Duodenal mucosa (tissue), 2 donors: ENCODE data around the gene OR10P1.
"Not testable (repeated sequence)": the region's sequence is repeated elsewhere in the genome, so short reads cannot be mapped to it uniquely, and the experiment has no call there.

Source experiments
- H3K27ac ChIP-seq: one replicate; pipeline ENCODE4 v1.7.0; 2013; ENCODE audit warnings: low read depth, low read length
- H3K27me3 ChIP-seq, 2 donors: one replicate each; pipeline ENCODE4 v1.7.0; 2013; ENCODE audit warnings: low read length in 2 of 2, control low read depth in 1 of 2; ENCODE audit not compliant: insufficient read depth in 2 of 2, control insufficient read depth in 1 of 2
- H3K36me3 ChIP-seq, 2 donors: one replicate each; pipeline ENCODE4 v1.7.0; 2013; ENCODE audit warnings: low read length in 2 of 2, control low read depth in 1 of 2; ENCODE audit not compliant: insufficient read depth in 2 of 2, control insufficient read depth in 1 of 2
- H3K4me1 ChIP-seq, 2 donors: one replicate each; pipeline ENCODE4 v1.7.0; 2013; ENCODE audit warnings: low read length in 2 of 2, control low read depth in 1 of 2; ENCODE audit not compliant: insufficient read depth in 2 of 2, control insufficient read depth in 1 of 2
- H3K4me3 ChIP-seq, 2 donors: one replicate each; pipeline ENCODE4 v1.7.0; 2013; ENCODE audit warnings: low read length in 2 of 2, low read depth in 1 of 2
- H3K9ac ChIP-seq, 2 donors: one replicate each; pipeline ENCODE4 v1.7.0; 2013; ENCODE audit warnings: low read length in 2 of 2, low read depth in 1 of 2
- H3K9me3 ChIP-seq, 2 donors: one replicate each; pipeline ENCODE4 v1.7.0; 2013; ENCODE audit warnings: low read length in 2 of 2, control low read depth in 1 of 2; ENCODE audit not compliant: control insufficient read depth in 1 of 2

The OR10P1 gene, protein sequence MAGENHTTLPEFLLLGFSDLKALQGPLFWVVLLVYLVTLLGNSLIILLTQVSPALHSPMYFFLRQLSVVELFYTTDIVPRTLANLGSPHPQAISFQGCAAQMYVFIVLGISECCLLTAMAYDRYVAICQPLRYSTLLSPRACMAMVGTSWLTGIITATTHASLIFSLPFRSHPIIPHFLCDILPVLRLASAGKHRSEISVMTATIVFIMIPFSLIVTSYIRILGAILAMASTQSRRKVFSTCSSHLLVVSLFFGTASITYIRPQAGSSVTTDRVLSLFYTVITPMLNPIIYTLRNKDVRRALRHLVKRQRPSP

DNA sequence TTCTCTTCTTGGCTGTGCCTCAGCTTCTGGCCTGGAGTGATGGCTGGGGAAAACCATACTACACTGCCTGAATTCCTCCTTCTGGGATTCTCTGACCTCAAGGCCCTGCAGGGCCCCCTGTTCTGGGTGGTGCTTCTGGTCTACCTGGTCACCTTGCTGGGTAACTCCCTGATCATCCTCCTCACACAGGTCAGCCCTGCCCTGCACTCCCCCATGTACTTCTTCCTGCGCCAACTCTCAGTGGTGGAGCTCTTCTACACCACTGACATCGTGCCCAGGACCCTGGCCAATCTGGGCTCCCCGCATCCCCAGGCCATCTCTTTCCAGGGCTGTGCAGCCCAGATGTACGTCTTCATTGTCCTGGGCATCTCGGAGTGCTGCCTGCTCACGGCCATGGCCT, at the start of gene OR10P1:
Gene OR10P1, plus strand, starts transcription at position 40 of the 400 bp plus-strand sequence. Its CDS starts 0 bp downstream, at position 40.
- Histone ChIP-seq H3K36me3 (no peaks in the 10 kb centered on the region), H3K4me1 (no peaks in the 10 kb centered on the region), H3K4me3 (no peak within 1 kb of the TSS), H3K9ac (no peak within 1 kb of the TSS), H3K9me3 (no peaks in the 10 kb centered on the region), H3K27ac (no peak within 1 kb of the TSS), H3K27me3 (no peaks in the 10 kb centered on the region)

DNA sequence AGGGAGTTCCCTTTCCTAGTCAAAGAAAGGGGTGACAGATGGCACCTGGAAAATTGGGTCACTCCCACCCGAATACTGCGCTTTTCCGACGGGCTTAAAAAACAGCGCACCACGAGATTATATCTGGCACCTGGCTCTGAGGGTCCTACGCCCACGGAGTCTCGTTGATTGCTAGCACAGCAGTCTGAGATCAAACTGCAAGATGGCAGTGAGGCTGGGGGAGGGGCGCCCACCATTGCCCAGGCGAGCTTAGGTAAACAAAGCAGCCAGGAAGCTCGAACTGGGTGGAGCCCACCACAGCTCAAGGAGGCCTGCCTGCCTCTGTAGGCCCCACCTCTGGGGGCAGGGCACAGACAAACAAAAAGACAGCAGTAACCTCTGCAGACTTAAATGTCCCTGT, 46.5 kb upstream of the OR10P1 start:
- not testable (repeated sequence) for H3K27ac ChIP-seq, H3K4me3 ChIP-seq, H3K27me3 ChIP-seq, H3K4me1 ChIP-seq, H3K36me3 ChIP-seq, H3K9ac ChIP-seq, H3K9me3 ChIP-seq

DNA sequence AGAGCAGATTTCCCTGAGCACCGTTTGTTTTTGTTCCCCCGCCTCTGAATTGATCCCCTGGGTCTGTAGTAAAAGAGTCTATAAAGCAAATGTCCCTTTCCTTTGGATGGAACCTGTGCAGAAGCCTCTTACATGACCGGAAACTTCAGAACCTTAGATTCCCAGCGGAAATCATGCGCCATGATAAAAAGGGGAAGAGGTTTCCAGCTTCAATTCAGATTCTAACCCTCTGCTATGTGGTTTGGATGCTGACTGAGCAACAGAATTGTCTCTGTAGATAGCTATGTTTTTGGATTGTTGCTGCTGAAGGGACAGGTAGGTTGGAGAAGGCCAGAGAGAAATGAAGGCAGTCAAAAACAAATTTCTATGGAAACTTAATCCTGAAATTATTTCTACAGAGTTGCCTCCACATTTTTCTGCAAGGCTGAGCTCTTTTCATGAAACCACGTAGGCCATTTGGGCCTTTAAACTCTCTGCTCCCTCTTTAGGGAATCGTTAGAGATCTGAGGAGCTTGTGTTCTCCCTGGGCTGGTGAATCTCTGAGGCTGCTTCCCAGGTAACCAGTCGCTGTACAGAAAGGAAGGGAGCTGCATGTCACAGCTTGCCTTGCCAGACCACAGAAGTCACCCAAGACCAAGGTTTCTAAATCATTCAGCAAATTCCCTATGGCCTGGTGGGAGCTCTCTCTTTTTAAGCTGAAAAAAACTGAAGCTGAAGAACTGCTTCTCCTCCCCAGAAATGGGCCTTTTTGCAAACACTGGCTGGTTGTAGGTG, 28.7 kb upstream of the OR10P1 start:
- Histone ChIP-seq H3K4me3 (no peak overlapping the region), H3K27ac (no peak overlapping the region), H3K9me3 (no peaks in the 10 kb centered on the region), H3K4me1 (no peaks in the 10 kb centered on the region), H3K9ac (no peak overlapping the region), H3K27me3 (no peaks in the 10 kb centered on the region), H3K36me3 (no peaks in the 10 kb centered on the region)

DNA sequence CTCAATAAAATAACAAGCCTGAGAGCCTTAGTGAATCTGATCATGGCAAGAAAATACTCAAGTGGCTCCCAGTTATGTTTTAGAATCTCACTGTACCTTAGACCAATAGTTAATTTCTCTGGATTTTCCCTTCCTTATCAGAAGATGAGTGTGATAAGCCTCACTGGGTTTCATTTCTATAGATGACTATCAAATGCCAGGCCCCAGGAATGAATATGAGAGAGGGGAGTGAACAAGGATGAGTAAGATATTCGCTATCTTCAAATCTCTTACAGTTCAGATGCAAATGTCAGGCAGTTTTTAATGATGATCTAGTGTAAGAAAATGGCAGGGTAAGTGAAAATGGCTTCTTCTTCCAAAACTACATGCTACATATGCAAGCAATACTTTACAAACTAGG, 26.1 kb upstream of the OR10P1 start:
- no peaks in the 10 kb centered on the region for H3K27me3 ChIP-seq
- peaks cover 4 to 5% of the 10 kb centered on the region in 2 donors for H3K9me3 ChIP-seq
- H3K4me1 ChIP-seq: no peaks in the 10 kb centered on the region
- H3K9ac ChIP-seq: no peak overlapping the region
- H3K4me3 ChIP-seq: no peak overlapping the region
- no peaks in the 10 kb centered on the region for H3K36me3 ChIP-seq
- no peak overlapping the region for H3K27ac ChIP-seq

DNA sequence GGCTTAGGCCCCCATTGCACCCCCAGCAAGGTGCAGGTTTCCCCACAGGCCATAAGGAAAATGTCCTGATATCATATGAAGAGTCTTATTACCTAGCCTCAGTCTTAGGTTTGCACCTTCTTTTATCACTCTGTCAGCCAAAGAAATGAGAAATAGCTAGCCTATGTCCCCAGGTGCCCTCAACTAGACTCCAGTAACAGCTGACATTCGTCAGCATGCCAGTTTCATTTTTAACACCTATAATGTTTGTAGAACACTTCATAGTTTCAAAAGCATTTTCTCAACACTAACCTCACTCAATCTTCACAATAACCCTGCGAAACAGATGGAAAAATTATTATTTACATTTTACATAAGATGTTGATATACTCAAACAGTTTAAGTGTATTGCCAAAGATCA, 24.0 kb upstream of the OR10P1 start:
- Histone ChIP-seq H3K27me3 (no peaks in the 10 kb centered on the region), H3K9me3 (peaks cover 4 to 5% of the 10 kb centered on the region in 2 donors), H3K4me1 (no peaks in the 10 kb centered on the region), H3K9ac (no peak overlapping the region), H3K27ac (no peak overlapping the region), H3K36me3 (no peaks in the 10 kb centered on the region), H3K4me3 (no peak overlapping the region)

DNA sequence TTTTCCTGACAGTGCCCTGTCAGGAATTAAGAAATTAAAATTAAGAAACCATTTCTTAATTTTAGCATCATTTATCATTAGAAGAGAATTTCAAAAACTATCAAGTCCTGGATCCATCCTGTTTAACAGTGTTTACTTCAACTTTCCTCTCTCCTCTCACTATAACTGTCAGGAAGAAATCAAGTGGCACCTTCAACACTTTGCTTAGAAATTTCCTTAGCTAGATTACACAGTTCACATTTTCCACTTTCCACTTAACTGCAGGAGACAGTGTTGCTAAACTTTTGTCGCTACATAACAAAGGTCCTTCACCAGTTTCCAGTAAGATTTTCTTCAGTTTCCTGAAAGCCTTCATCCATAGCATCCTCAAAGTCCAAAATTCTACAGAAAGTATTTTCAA, 21.9 kb upstream of the OR10P1 start:
- Histone ChIP-seq H3K27ac (no peak overlapping the region), H3K4me1 (peaks cover 0 to 3% of the 10 kb centered on the region in 2 donors), H3K27me3 (no peaks in the 10 kb centered on the region), H3K9me3 (peaks cover 4 to 5% of the 10 kb centered on the region in 2 donors), H3K9ac (no peak overlapping the region), H3K4me3 (no peak overlapping the region), H3K36me3 (no peaks in the 10 kb centered on the region)

DNA sequence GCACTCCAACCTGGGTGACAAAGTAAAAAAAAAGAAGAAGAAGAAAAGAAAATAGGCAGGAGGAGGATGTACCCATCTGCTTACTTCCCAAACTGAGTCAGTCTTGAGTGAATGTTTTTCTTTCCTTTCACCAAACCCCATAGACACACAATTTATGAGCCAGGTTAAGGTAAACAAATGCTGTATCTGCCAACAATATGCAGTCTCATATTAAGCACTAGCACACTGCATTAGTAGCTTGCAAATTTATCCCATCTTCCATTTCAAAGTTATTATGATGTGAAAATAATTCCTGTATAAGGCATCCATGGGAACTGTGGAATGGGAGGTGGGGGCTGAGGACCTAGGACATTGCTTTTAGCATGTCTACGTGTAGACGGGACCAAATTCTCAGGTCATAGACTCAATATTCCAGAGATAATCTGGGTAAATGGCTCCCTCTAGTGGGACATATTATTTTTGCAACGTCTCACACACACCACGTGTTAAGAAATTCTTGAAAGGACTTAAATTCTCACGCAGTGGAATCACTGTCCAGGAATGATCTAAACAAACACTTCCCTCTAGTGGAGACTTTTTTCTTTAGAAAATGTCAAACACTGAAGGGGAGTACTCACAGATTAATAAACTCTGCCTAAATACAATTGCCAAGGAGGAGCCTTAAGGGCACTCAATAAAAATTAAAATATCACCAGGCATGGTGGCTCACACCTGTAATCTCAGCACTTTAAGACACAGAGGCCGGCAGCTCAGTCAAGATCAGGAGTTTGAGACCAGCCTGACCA, 17.1 kb upstream of the OR10P1 start:
- Histone ChIP-seq H3K9ac (no peak overlapping the region), H3K4me1 (peaks cover 0 to 3% of the 10 kb centered on the region in 2 donors), H3K36me3 (no peaks in the 10 kb centered on the region), H3K4me3 (no peak overlapping the region), H3K9me3 (peaks cover 4 to 5% of the 10 kb centered on the region in 2 donors), H3K27me3 (peaks cover 0 to 5% of the 10 kb centered on the region in 2 donors), H3K27ac (no peak overlapping the region)

DNA sequence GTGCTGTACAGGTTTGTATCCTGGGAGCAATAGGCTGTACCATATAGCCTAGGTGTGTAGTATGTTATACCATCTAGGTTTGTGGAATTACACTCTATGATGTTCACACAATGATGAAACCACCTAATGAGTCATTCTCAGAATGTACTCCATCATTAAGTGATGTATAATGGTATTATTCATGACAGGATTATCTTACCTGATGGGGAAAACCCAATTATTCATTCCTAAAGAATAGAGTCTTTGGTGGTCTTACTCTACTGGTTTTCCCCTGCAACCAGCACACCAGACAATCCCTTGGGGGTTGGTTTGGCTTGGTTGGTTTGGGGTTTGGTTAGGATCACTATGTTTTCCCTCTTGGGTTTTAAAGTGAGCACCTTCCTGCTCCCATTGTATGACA, 12.6 kb upstream of the OR10P1 start:
- H3K27ac ChIP-seq: no peak overlapping the region
- H3K27me3 ChIP-seq: peaks cover 0 to 5% of the 10 kb centered on the region in 2 donors
- no peak overlapping the region for H3K9ac ChIP-seq

DNA sequence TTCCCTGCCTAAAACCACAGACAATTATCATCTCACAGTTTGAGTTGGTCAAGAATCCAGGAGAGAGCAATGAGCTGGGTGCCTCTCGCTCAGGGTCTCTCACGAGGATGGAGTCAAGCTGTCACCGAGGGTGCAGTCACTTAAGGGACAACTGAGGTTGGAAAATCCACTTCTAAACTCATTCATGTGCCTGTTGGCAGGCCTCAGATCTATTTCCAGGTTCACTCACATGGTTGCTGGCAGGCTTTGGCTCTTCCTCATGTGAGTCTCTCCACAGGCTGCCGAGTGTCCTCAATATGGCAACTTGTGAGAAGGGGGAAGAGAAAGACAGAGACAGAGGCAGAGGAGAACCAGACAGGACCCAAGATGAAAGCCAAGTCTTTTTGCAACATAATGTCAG, 10.5 kb upstream of the OR10P1 start:
- H3K27ac ChIP-seq: no peak overlapping the region
- H3K9ac ChIP-seq: no peak overlapping the region
- H3K4me1 ChIP-seq: no peaks in the 10 kb centered on the region
- H3K9me3 ChIP-seq: no peaks in the 10 kb centered on the region
- peaks cover 0 to 5% of the 10 kb centered on the region in 2 donors for H3K27me3 ChIP-seq
- H3K4me3 ChIP-seq: no peak overlapping the region
- H3K36me3 ChIP-seq: no peaks in the 10 kb centered on the region

More for the DNA sequence above, 12.6 kb upstream of the OR10P1 start:
- Histone ChIP-seq H3K9me3 (no peaks in the 10 kb centered on the region), H3K4me3 (no peak overlapping the region), H3K4me1 (peaks cover 0 to 3% of the 10 kb centered on the region in 2 donors), H3K36me3 (no peaks in the 10 kb centered on the region)
